ENCODE measurements around the gene TMEM61. TPM values are rescaled to one million over a fixed set of nuclear protein-coding genes. Genes with fewer than 3 reads are reported as not detected.
A peak's percentile ranks its signal among the peaks of the same experiment; 100 is the strongest.

TMEM61 gene
- total RNA-seq, 1 donor from 2014 or later: not detected

DNA sequence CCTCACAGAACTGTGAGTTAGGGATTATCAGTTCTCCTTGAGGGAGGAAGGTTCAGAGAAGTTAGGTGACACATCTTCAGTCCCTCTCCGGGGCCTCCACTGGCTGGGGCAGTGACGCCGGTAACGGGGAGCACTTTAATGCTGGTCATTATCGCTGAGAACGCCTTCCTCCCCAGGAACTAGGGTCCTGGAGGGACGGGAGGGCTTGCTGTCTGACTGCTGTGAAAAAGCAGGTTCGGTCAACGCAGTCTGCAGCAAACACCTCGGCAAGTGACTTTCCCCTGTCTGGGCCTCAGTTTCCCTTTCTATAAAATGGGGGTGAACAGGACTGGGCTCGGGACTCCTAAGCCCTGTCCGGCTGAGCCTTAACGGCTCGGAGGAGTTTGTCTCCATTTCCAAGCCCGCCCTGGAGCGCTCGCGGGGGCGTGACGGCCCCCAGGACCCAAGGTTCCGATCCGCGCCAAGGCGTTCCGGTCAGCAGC lies 341 bp upstream of the TMEM61 start:
- Histone ChIP-seq H3K4me3 (peak overlapping the region; percentile 57), H3F3A (ENCODE audit: low read depth) (no peaks in the 10 kb centered on the region), H3K4me1 (no peaks in the 10 kb centered on the region), H3K79me2 (ENCODE audit: low read depth) (no peaks in the 10 kb centered on the region), H3K27ac (no peak overlapping the region), H3K9me3 (ENCODE audit: low read depth) (no peaks in the 10 kb centered on the region), H3K27me3 (peaks cover 52% of the 10 kb centered on the region), H3K9ac (no peak overlapping the region), H4K20me1 (ENCODE audit: low read depth) (no peaks in the 10 kb centered on the region), H3K36me3 (no peaks in the 10 kb centered on the region), H2AFZ (replicated peaks) (peak overlapping the region; percentile 42), H3K4me2 (peak overlapping the region; percentile 87)
- Mint-ChIP-seq H3K9me3 (peaks cover 2% of the 10 kb centered on the region), H3K4me1 (peaks cover 26% of the 10 kb centered on the region), H3K36me3 (no peaks in the 10 kb centered on the region), H3K27me3 (ENCODE audit: insufficient read depth, low read depth) (peaks cover 28% of the 10 kb centered on the region), H3K4me3 (peak overlapping the region; percentile 51), H3K27ac (no peak overlapping the region)
- TF ChIP-seq, protein P1, sequence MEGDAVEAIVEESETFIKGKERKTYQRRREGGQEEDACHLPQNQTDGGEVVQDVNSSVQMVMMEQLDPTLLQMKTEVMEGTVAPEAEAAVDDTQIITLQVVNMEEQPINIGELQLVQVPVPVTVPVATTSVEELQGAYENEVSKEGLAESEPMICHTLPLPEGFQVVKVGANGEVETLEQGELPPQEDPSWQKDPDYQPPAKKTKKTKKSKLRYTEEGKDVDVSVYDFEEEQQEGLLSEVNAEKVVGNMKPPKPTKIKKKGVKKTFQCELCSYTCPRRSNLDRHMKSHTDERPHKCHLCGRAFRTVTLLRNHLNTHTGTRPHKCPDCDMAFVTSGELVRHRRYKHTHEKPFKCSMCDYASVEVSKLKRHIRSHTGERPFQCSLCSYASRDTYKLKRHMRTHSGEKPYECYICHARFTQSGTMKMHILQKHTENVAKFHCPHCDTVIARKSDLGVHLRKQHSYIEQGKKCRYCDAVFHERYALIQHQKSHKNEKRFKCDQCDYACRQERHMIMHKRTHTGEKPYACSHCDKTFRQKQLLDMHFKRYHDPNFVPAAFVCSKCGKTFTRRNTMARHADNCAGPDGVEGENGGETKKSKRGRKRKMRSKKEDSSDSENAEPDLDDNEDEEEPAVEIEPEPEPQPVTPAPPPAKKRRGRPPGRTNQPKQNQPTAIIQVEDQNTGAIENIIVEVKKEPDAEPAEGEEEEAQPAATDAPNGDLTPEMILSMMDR (IDR thresholded peaks at IDR 0.05): no peak
- TF ChIP-seq EZH2phosphoT487 (IDR thresholded peaks at IDR 0.05): peak; percentile 63
- no peak for DNase-seq (ENCODE audit: low spot score)

DNA sequence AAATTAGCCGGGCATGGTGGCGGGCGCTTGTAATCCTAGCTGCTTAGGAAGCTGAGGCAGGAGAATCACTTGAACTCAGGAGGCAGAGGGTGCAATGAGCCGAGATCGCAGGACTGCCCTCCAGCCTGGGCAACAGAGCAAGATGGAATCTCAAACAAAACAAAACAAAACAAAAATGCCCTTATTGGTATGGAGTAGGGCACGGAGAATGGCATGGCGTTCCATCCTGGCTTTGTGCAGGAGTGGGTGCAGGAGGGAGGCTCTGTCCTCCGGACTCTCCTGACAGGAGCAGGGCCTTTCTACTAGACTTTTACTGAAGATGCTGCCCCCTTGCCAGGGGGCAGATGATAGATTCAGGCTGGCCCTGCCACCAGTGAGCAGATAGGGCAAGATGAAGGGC lies 1.0 kb downstream of the TMEM61 start:
- Histone ChIP-seq H3K27ac (no peak overlapping the region), H3K9ac (no peak overlapping the region), H2AFZ (replicated peaks) (no peak overlapping the region), H4K20me1 (ENCODE audit: low read depth) (no peaks in the 10 kb centered on the region), H3K4me2 (no peak overlapping the region), H3K36me3 (no peaks in the 10 kb centered on the region), H3F3A (ENCODE audit: low read depth) (no peaks in the 10 kb centered on the region), H3K27me3 (peaks cover 52% of the 10 kb centered on the region), H3K9me3 (ENCODE audit: low read depth) (no peaks in the 10 kb centered on the region), H3K79me2 (ENCODE audit: low read depth) (no peaks in the 10 kb centered on the region), H3K4me3 (no peak overlapping the region), H3K4me1 (no peaks in the 10 kb centered on the region)
- no peak for DNase-seq (ENCODE audit: low spot score)
- no peak for TF ChIP-seq EZH2 (IDR thresholded peaks at IDR 0.05)
- no peak for TF ChIP-seq EZH2phosphoT487 (IDR thresholded peaks at IDR 0.05)
- TF ChIP-seq, protein P1 (IDR thresholded peaks at IDR 0.05): no peak
- Mint-ChIP-seq H3K9me3 (peaks cover 2% of the 10 kb centered on the region), H3K4me3 (no peak overlapping the region), H3K27me3 (ENCODE audit: insufficient read depth, low read depth) (peaks cover 27% of the 10 kb centered on the region), H3K27ac (no peak overlapping the region), H3K36me3 (no peaks in the 10 kb centered on the region), H3K4me1 (peaks cover 22% of the 10 kb centered on the region)

DNA sequence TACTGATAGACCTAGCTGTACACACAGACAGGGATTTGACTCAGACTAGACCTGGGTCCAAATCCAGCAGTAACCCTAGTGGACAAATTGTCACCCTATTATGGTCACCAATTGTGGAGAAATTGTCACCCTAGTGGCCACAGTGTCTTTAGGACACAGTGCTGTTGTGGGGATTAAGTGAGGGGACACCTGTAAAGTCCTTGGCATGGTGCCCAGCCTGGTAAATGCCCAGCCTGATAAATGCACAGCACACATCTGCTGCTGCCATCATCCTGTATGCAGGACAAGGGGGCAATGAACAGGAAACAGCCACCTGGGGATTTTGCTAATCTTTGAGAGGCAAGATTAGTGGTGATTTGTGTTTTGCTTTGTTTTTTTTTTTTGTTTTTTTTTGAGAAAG lies 2.3 kb downstream of the TMEM61 start:
- Mint-ChIP-seq H3K4me1 (peaks cover 26% of the 10 kb centered on the region), H3K9me3 (peaks cover 2% of the 10 kb centered on the region), H3K27me3 (ENCODE audit: insufficient read depth, low read depth) (peaks cover 29% of the 10 kb centered on the region), H3K36me3 (no peaks in the 10 kb centered on the region), H3K27ac (no peak overlapping the region), H3K4me3 (no peak overlapping the region)
- no peak overlapping the region for H3K4me2 ChIP-seq
- no peak overlapping the region for H3K27ac ChIP-seq
- no peaks in the 10 kb centered on the region for H3K4me1 ChIP-seq
- DNase-seq (ENCODE audit: low spot score): no peak
- peaks cover 49% of the 10 kb centered on the region for H3K27me3 ChIP-seq
- TF ChIP-seq EZH2phosphoT487 (IDR thresholded peaks at IDR 0.05) (no peak), EZH2 (IDR thresholded peaks at IDR 0.05) (no peak)
- TF ChIP-seq, protein P1 (IDR thresholded peaks at IDR 0.05): peak; percentile 17
- H4K20me1 ChIP-seq (ENCODE audit: low read depth): no peaks in the 10 kb centered on the region
- H3K9ac ChIP-seq: no peak overlapping the region
- no peaks in the 10 kb centered on the region for H3K36me3 ChIP-seq
- H3K9me3 ChIP-seq (ENCODE audit: low read depth): no peaks in the 10 kb centered on the region
- no peaks in the 10 kb centered on the region for H3F3A ChIP-seq (ENCODE audit: low read depth)
- no peak overlapping the region for H2AFZ ChIP-seq (replicated peaks)
- H3K79me2 ChIP-seq (ENCODE audit: low read depth): no peaks in the 10 kb centered on the region
- no peak overlapping the region for H3K4me3 ChIP-seq

Measured in neural progenitor cell (in vitro differentiated cells).